NCI-H2196 (cell line): ENCODE results near the gene ABHD15.

Experiments used
- DNase-seq: peaks from one replicate; lab custom pipeline; 2025; ENCODE audit not compliant: unreplicated experiment; lab: John Stamatoyannopoulos, UW

ABHD15 gene

DNA sequence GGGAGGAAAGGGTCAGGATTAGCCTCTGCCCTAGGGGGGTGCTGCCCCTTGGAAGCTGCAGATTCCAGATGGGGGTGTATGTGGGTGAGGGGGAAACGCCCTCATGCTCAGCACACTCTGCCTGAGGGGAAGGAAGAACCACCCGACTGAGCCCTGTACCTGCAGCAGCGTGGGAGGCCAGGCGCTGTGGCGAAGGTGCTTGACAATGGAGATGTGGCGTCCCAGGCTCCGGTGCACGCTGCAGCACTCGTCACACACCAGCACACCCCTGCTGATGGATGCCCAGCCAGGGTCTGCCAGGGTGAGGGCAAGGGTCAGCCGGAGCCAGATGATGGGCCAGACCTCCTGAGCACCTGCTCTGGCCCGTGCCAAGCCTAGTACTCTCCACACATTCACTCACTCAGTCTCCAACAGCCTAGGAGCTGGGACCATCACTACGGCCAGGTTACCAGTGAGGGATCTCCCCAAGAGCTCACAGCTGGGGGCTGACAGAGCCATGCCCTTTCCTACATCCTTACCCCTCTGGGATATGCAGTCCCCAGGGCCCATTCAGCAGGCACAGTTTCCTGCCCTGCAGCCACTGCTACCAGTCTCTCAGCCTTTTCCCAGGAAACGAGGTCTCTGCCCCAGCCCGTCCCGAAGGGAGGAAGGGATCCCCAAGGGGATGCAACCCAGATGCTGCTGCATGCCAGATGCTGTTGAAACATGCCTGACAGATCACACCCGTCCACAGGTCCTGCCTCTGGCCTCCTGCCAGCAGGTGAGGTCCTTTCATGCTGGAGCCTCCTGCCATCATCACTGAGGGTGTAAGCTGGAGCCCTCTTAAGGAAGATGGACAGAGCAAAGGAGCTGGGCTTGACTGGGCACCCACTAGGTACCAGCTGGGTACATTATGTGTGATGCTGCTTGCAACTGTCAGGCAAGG is 16.7 kb upstream of the ABHD15 start:
- no peak for DNase-seq

DNA sequence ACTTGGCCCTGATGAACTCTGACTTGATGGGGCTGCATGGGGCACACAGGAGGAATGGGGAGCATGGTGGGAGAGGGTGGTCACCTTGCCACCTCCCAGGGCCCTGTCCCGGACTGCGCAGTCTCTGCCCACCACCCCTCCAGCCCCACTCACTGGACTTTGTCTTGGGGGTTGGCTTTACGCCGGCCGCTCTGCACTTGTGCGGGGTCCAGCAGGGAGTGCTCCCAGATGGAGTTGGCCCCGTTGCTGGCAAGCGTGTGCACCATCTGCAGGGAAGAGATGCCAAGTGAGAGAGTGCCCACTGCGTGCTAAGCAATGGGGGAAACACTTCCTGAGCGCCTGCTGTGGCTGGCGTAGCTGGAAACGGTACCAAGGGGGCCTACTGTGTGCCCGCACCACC is 15.9 kb upstream of the ABHD15 start:
- DNase-seq: no peak

DNA sequence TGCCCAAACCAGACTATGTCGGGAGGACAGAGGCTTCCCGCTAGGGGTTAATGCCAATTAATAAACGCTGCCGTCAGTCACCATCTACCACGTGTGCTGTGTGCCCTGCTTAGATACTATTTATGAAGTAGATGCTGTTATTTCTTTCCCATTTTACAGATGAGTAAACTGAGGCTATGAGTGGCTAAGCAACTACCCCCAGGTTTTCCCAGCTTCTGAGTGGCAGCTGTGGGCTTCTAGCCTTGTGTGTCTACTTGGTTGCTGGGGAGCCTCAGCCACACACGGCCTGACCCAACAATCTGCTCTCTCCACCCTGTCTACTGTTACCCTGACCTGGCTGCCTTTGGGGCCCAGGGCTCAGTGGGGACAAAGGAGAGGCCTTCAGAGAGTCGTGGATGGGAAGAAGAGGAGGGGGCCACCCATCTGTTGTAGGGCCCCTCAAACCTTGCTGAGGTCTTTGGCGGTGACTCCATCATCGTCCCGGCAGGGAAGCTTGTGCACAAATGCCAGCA is 15.5 kb upstream of the ABHD15 start:
- no peak for DNase-seq

DNA sequence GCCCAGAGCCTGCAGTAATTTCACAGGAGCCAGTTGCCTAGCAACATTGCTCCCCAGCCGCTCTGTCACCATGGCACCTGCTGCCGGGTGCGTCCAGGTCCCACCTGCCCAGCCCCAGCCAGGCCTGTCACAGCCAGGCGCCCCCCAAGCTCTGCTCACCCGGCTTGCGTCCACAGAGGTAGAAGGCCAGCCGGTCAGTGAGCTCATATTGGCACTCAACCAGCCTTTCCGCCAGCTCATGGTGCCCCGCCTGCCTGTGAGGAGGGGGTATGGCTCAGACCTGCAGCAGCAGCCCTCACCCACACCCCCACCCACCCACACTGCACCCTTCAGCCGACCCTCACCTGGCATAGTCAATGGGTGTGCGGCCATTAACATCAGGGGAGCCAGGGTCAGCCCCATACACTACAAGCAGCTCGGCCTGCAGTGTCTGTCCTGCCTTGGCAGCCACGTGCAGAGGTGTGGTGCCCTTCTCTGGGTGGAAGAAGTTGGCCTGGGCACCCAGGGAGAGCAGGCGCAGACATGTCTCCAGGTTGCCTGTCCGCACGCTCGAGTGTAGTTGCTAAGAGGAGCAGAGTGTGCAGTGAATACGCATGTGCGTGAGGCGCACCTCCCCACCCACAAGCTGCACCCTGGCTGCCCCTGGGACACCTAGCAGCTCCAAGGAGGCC is 14.9 kb upstream of the ABHD15 start:
- DNase-seq: no peak

DNA sequence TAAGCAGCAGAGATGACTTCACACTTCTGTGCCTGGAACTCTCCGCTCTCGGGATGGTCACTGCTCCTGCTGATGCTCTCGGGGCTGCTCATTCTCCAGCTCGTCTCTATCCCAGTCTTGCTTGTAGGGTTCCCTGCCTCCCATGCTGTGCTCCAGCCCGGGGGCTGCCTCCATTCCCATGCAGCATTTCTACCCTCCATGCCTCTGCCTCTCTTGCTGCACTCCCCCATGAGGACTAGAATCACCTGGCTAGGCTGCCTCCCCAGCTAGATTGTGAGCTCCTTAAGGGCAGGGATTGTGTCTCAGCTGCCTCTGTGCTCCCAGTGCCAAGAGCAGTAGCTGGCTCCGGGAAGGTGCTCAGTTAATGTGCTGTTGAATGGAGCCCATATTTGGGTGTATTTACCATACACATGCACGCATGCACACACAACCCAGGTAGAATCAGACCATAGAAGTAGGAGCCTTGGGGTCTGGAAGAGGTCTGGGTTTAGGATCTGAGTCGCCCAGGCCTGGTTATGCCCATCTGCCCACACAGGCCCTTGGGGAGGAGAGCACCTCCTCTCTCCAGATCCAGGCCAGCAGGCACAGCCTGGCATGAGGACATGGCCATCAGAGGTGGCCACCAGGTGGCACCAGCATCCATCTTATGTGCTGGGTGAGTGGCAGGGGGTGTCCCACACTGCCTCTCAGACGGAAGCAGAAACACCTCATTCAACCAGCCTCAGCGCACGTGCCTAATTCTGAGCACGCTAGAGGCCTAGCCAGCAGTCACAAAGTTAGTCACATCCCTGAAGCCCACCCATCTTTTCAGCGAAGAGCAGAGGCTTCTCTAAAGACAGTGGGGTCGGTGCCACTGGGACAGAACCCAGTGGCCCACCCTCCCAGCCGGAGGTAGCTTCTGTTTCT is 13.3 kb upstream of the ABHD15 start:
- DNase-seq: peak; percentile 66

DNA sequence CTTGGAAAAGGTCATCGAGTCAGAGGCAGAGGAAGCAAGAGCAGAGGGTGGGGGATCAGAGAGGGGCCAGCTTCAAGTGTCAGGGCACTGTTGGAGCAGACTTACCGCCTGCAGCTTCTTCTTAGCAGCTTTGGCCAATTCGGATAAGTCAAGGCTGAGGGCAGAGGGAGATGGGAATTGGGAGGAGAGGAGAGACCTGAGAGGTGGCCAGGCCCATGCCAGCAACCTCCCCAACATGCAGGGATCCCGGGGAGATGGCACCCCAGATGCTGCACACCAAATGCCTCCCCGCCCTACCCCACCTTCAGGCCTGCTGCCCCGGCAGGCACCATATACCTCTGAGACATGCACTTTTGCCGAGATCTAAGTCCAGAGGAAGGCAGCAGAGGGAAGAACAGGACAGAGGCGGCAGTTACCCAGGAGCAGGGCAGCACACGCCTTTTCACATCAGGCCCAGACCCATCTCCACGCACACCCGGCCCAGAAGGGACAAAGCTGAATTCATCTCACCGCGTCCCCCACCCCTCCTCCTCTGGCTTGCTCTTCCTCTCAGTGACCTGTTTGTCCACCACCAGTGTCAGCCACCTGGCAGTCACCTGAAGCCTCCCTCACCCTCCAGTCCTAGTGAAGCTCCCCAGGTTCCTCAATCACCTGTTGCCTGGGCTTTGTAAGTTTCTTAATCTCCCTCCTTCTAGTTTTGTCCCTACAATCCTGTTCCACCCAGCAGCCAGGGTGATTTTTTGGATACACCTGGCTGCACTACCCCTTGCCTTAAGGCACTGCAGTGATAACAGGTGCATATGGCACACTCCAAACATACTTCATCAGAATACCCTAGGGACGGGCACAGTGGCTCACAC is 12.0 kb upstream of the ABHD15 start:
- no peak for DNase-seq

DNA sequence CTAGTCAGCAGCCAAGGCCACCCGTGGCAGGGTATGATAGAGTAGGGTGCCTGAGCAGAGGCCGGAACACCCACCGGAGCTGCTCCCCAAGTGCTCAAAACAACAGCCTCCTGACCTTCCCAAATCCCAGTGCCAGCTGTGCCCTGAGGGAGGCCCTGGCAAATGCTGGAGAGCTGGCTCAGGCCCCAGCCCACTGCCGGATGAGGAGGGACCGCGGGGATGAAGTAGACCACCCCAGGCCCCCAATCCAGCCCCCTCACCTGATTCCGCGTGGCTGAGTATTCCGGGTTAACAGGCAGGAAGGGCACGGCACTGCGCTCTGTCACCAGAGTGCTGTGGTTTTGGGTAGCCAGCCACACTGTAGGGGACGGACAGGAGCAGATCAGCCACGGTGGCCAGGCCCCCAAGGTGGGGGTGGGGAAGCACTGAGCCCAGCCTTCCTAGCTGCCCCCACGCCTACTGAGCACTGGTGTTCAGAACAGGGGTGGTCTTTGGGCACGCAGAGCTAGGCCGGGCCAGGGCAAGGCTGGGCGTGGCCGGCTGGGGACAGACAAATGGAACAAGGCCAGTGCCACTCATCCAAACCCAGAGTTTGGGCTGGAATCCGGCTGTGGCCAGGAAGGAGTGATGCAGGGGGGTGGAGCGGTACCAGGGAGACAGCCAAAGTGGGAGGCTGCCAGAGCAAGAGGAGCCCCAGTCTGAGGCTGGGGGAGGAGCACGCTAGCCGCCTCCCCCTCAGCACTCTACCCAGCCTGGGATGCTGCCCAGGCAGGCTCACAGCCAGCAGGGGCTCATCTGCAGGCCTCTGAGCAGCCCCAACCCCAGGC is 10.8 kb upstream of the ABHD15 start:
- no peak for DNase-seq

DNA sequence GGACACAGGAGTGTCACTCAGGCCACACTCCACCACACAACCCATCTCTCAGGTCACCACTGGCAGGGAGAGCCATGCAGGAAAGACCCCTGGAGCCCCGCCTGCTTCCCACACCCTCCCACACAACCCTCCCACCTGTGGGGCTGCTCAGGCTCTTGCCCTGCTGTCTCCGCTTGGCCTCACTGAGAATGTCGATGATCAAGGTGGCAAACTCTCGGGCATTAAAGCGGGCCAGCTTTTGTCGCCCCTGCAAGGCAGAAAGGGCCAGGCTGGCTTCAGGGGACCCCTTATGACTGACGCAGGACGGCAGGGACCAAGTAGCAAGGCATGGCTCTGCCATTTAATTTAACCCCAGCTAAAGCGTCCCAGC is 10.1 kb upstream of the ABHD15 start:
- no peak for DNase-seq

DNA sequence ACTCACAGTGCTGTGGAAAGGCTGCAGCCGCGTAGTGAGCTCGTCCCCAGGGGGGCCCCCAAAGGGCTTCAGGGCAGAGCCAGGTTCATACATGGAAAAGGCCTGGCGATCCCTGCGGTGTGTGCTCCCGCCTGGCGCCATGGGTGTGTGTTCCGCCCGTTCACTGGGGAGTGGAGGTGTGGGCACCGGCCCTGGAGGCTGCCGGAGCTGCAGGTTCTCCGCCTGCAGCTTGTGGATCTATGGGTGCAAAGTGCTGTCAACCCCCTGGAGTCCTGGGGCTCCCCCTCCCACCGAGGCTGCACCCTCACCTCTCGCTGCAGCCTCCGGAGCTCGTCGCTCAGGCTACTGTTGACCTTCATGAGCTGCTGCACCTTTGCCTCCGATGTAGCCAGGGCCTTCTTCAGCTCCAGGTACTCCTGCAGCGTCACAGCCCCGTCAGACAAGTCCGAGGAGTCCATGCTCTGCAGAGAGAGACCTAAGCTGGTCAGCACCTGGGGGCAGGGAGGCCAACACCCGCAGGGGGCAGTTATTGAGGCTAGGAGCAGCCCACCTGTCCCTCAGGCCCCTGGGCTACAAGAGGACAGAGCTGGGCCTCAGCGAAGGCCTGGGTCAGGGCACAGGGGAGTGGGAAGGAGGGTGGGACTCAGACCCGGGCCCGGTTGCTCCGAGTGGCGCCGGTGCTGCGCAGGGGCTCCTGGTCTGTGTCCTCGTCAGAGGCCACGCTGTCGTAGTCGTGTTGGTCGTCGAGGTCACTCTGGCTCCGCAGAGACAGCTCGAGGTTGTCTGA is 9.6 kb upstream of the ABHD15 start:
- no peak for DNase-seq

DNA sequence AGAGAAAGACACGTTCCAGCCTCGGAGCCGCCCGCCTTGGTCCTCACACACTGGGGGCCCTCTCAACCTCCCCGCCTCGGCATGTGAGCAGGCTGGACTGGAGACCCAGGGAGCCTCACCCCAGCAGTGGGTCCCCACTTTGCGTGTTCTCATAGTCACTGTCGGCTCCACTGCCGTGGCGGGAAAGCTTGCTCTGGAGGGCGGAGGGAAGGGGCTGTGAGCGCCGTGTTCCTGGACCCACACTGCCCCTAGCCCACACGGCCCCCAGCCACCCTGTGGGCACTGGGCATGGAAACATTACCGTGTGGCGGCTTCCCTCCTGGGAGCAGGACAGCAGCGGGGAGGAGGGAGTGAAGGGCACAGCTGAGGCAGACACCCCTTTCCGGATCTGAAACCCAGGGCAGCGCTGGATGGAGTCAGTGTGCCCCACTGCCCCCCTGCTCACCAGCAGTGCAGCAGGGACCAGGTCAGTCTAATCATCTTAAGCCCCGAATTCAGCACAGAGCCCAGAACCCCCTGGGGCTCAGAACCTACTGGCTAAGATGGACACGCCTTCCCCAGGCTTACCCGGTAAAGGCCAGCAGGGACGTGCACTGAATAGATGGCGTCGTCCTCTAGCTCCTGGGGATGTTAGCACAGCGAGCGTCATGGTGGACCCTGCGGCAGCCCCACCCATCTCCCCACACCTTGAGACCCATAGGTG is 8.8 kb upstream of the ABHD15 start:
- no peak for DNase-seq

DNA sequence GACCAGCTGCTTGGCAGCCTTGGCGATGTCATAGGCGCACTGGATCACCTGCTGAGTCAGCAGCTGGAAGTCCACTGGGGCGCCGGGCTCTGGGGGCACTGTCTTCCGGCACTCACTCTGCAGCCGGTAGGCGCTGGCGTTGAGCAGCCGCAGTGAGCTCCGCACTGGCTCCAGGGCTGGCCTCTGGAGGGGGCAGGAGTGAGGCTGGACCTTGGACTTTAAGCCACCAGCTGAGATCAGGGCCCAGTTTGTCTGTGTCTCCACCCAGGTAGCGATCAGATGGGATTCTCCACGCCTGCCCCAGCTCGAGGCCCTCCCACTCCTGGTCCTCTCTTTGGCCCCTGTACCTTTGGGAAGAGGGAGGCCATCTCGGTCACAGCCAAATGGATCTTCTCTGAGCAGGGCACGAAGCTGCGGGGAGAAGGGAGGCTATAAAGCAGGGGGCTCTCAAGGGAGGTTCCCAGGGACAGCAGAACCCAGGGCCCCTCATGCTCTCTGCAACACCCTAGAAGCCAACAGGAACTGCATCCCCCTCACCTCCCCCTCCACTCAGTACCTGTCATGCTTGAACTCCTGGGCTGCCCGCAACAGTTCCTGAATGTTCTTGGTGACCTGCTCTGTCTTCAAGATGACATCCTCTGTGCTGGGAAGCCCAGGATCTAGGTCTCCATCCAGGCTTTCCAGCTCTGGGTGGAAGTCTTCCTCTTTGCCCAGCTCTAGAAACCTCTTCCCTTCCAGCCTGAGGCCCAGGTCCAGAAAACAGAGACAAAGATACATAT is 8.1 kb upstream of the ABHD15 start:
- DNase-seq: no peak

DNA sequence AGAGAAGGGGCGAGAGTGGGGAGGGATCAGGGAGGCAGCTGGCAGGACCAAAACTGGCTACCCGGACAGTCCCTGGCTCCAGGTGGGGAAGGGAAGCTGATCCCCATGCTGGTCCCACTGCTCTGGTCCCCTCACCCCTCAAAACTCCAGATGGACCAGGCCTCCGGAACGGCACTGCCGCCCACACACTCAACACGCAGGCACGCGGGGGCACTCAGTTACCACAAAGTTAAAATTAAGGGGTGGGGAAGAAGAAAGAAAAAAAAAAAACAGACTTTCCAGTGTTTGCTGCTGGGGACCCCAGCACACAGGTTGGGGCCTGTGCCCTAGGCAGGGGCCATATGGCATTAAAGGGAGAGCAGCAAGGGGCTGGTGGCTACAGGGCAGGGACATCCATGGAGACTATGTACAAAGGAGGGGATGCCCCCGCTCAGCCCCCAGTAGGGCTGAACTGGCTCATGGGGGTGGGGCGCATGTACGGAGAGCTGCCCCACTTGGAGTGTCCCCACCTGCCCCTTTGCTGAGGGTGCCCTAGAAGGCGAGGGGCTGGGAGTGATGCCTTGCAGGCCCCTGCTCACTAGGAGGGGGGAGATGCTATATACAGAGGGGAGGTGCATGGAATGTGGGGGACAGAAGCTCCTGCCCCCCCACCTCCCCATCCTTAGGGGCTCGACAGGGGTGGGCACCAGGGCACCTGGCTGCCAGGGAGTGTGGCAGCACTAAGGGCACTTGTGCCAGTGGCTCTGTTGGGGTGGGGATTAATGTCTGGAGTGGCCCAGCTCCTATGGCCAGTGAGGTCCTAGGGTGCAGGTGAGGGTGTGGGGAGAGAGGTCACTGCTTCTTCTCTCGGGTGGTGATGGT is 7.3 kb upstream of the ABHD15 start:
- no peak for DNase-seq

DNA sequence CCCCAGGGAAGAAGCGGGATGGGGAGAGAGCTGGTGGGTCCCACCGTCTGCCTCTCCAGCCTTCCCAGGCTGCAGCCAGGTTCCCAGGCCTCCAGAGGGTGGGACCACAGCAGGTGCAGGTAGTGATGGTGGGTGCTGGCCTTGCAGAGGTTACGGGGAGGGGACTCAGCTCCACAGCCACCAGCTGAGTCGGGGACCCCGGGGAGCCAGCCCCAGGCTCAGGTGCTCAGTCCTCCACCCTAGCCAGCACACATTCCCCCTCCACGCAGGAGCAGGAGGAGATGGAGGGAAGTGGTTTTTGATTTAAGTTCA is 6.7 kb upstream of the ABHD15 start:
- no peak for DNase-seq

DNA sequence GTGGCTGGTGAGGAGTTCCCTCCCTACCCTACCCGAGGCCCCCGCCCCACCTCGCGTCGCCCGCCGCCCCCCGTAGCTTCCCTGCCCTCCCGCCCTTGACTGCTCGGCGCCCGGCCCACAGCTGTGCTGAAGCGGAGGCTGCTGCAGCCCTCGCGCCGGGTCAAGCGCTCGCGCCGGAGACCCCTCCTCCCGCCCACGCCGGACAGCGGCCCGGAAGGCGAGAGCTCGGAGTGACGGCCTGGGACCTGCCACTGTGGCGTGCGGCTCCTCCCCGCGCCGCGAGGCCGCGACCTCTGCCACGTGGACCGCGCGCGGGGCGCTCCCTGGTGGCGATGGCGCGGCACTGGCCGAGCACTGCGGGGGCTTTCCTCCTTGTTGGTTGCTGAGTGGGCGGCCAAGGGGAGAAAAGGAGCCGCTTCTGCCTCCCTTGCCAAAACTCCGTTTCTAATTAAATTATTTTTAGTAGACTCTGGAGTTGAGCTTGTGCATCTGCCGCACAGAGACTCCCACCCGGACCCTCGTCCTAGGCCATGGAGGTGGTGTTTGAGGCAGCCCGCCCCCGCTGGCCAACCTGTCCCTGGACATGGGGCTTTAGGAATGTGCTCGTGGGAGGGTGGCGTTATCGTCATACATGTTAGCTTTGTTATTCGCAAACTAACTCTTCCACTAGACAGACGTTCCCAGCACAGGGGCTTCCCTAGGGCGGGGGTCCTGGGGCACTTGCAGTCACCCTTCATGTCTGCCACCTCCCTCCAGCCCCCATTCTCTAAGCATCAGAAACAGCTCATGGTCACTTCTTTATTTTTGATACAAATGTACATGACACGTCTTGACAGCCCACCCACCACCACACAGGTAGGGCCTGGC is 6.1 kb upstream of the ABHD15 start:
- DNase-seq: no peak

DNA sequence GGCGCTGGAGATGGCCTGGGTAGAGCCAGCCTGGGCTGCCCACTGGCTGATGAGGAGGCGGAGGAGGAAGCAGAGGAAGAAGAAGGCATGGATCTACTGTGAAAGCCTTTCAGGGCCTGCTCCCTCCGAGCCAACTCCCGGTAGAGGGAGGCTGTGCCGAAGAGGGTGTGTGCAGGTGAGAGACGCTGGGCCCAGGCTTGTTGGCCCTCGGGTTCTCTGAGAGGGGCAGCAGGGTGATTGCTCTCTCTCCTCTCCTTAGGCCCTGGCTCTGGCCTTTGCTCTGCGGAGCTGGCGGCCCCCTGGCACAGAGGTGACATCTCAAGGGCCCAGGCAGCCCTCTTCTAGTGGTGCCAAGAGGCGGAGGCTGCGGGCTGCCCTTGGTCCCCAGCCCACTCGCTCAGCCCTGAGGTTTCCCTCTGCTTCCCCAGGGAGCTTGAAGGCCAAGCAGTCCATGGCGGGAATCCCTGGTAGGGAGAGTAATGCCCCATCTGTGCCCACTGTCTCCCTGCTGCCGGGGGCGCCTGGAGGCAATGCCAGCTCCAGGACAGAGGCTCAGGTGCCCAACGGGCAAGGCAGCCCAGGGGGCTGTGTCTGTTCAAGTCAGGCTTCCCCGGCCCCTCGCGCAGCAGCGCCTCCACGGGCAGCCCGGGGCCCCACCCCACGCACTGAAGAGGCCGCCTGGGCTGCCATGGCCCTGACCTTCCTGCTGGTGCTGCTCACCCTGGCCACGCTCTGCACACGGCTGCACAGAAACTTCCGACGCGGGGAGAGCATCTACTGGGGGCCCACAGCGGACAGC is 5.2 kb upstream of the ABHD15 start:
- no peak for DNase-seq
